ENCODE data around the gene HOXD4. TPM values are rescaled to one million over a fixed set of nuclear protein-coding genes. Genes with fewer than 3 reads are reported as not detected.

HOXD4 gene
- total and polyA plus RNA-seq, 2 of the 4 experiments (the other 2 are of a cell fraction) = not detected

- Histone ChIP-seq H3K4me3 (ENCODE audit: insufficient read depth, low read depth, low read length) (no peak overlapping the region), H2AK9ac (replicated peaks; ENCODE audit: low read depth, low read length, poor library complexity) (no peak overlapping the region), H2BK20ac (ENCODE audit: low read depth, low read length) (no peak overlapping the region), H2AFZ (replicated peaks; ENCODE audit: low read length, poor library complexity) (no peak overlapping the region), H3K56ac (ENCODE audit: extremely low read depth, insufficient read depth, low read length) (no peak overlapping the region), H3K27ac (ENCODE audit: insufficient read depth, low read length) (no peak overlapping the region), H4K8ac (ENCODE audit: low read depth in 2 of 2, low read length in 2 of 2) (no peak overlapping the region), H2BK15ac (ENCODE audit: low read depth, low read length) (no peak overlapping the region), H2BK5ac (ENCODE audit: low read depth, low read length, poor library complexity, severe bottlenecking) (no peak overlapping the region), H3K9ac (ENCODE audit: low read depth, low read length) (no peak overlapping the region), H3K79me1 (ENCODE audit: low read depth in 1 of 2, low read length in 2 of 2) (no peaks in the 10 kb centered on the region), H3K9me1 (ENCODE audit: insufficient read depth, low read length) (no peaks in the 10 kb centered on the region), H3K14ac (replicated peaks; ENCODE audit: low read depth, low read length) (no peak overlapping the region), H3K4me2 (ENCODE audit: low read depth, low read length) (no peak overlapping the region), H4K20me1 (ENCODE audit: insufficient read depth, low read length) (no peaks in the 10 kb centered on the region), H2BK120ac (ENCODE audit: low read depth, low read length) (no peak overlapping the region), H2AK5ac (ENCODE audit: low read depth, low read length) (no peak overlapping the region), H3K18ac (ENCODE audit: low read depth, low read length) (no peak overlapping the region), H3K9me3 (ENCODE audit: control insufficient read depth, insufficient read depth, low read length) (peaks cover 16% of the 10 kb centered on the region), H4K91ac (ENCODE audit: insufficient read depth, low read depth, low read length) (no peak overlapping the region), H3K4ac (ENCODE audit: low read depth, low read length) (no peak overlapping the region), H3K27me3 (ENCODE audit: control insufficient read depth, insufficient read depth, low read length) (peaks cover 91% of the 10 kb centered on the region), H3K23ac (ENCODE audit: low read depth, low read length) (no peak overlapping the region), H3K36me3 (ENCODE audit: control insufficient read depth, insufficient read depth, low read length) (no peaks in the 10 kb centered on the region), H4K5ac (ENCODE audit: low read depth, low read length) (no peak overlapping the region), H3K4me1 (ENCODE audit: control insufficient read depth, insufficient read depth, low read length) (no peaks in the 10 kb centered on the region)
- in situ Hi-C loops (cut with MboI; ENCODE audit: low sequenced_read_pairs) (no loop called here), intact Hi-C loops (cut with micrococcal nuclease) (no loop called here), dilution Hi-C loops (cut with HindIII; ENCODE audit: low sequenced_read_pairs, unreplicated experiment) (no loop called here)
- TF ChIP-seq USF2 (IDR thresholded peaks at IDR 0.05; ENCODE audit: low read depth, low read length) = no peak
- no peak for TF ChIP-seq CHD1 (IDR thresholded peaks at IDR 0.05; ENCODE audit: low read depth, low read length)
- no peak for TF ChIP-seq RCOR1 (IDR thresholded peaks at IDR 0.05; ENCODE audit: insufficient replicate concordance, low read length)
- TF ChIP-seq FOS (IDR thresholded peaks at IDR 0.05; ENCODE audit: low read depth, low read length) = no peak
- no peak for TF ChIP-seq BHLHE40 (IDR thresholded peaks at IDR 0.05; ENCODE audit: low read depth, low read length)
- TF ChIP-seq NFE2L2 (IDR thresholded peaks at IDR 0.05; ENCODE audit: low read depth, low read length) = no peak
- no peak for TF ChIP-seq MAZ (IDR thresholded peaks at IDR 0.05; ENCODE audit: borderline replicate concordance, low read depth, low read length)
- TF ChIP-seq RAD21 (IDR thresholded peaks at IDR 0.05; ENCODE audit: low read length) = no peak
- no peak for TF ChIP-seq POLR2A (IDR thresholded peaks at IDR 0.05; ENCODE audit: low read depth, low read length)
- no peak for TF ChIP-seq MXI1 (IDR thresholded peaks at IDR 0.05; ENCODE audit: borderline replicate concordance, low read depth, low read length)
- TF ChIP-seq CTCF (conservative IDR thresholded peaks at IDR 0.05; ENCODE audit: low read depth, low read length) = no peak
- no peak for TF ChIP-seq ELK1 (IDR thresholded peaks at IDR 0.05; ENCODE audit: borderline replicate concordance, low read depth, low read length)
- no peak for TF ChIP-seq SMC3 (IDR thresholded peaks at IDR 0.05; ENCODE audit: low read depth, low read length)
- DNase-seq (no peak), ATAC-seq (ENCODE audit: low read depth) (no peak)
- ChIA-PET POLR2A (ENCODE audit: unreplicated experiment) (no interaction called here), CTCF (no interaction called here)
- BruUV-seq (replicated peaks) = no TSS peak
- WGBS, 2 experiments (ENCODE audit: extremely low coverage in 2 of 2, insufficient read length in 1 of 2) = 20% methylated on average over 1 of the region's 8 CpGs; no CpG with 5 or more reads in 1 of the 2 experiments
These were observed 5.0 kb downstream of the HOXD4 start for GRCh38 chr2:176156301-176156806.
